LNCAP (cell line): ENCODE results near the gene RTCB.
"Not testable (repeated sequence)": the region's sequence is repeated elsewhere in the genome, so short reads cannot be mapped to it uniquely, and the experiment has no call there.

ENCODE experiments used
- CTCF ChIP-seq: fragments of 450-650 bp; IDR thresholded peaks from 2 replicates; pipeline ENCODE4 v1.5.1; 2017; ENCODE audit warnings: mild to moderate bottlenecking

RTCB gene

GRCh38 chr22:32364210-32364609 is 47.8 kb downstream of the RTCB start:
- TF ChIP-seq CTCF, result no peak

- no peak for TF ChIP-seq CTCF
Measured at GRCh38 chr22:32361257-32361656, 50.8 kb downstream of the RTCB start.

GRCh38 chr22:32357567-32357966 is 54.5 kb downstream of the RTCB start, which contains the start of gene RFPL3:
TSS of gene RFPL3 (plus strand) at chr22:32357867. CDS start at chr22:32358072, 205 bp downstream.
- TF ChIP-seq CTCF, result not testable (repeated sequence)

- peak; percentile 40 for TF ChIP-seq CTCF
Measured at GRCh38 chr22:32355760-32356159, 56.3 kb downstream of the RTCB start.

- no peak for TF ChIP-seq CTCF
Measured at GRCh38 chr22:32354360-32355351, 57.4 kb downstream of the RTCB start.

- no peak for TF ChIP-seq CTCF
Measured at GRCh38 chr22:32353840-32354239, 58.2 kb downstream of the RTCB start.

GRCh38 chr22:32353292-32353691 is 58.8 kb downstream of the RTCB start:
- no peak for TF ChIP-seq CTCF
